ENCODE data around the gene ELOA.

DNA sequence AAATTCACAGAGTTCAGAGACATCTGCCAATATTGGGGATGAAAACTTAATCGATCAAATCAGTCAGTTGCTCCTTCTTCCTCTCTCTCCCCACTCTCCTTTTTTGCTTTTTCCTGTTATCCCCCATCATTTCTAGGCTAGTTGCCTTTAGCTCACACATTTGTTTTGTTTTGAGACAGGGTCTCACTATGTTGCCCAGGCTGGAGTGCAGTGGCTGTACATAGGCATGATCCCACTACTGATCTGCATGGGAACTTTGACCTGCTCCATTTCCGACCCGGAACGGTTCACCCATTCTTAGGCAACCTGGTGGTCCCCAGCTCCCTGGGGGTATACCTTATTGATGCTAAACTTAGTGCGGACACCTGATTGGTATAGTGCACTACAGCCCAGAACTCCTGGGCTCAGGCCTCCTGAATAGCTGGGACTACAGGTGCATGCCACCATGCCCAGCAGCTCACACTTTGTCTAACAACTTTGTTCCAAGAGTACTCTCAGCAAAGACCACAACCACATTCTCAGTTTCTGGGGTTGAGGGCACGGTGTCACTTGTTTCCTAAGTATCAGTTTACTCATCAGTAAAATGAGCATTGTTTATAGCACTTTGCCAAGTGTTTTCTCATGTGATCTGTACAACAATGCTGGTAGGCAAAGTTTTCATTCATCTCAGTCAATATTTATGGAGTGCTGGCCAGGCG, 6.7 kb upstream of the ELOA start:
- TF ChIP-seq, protein P1, sequence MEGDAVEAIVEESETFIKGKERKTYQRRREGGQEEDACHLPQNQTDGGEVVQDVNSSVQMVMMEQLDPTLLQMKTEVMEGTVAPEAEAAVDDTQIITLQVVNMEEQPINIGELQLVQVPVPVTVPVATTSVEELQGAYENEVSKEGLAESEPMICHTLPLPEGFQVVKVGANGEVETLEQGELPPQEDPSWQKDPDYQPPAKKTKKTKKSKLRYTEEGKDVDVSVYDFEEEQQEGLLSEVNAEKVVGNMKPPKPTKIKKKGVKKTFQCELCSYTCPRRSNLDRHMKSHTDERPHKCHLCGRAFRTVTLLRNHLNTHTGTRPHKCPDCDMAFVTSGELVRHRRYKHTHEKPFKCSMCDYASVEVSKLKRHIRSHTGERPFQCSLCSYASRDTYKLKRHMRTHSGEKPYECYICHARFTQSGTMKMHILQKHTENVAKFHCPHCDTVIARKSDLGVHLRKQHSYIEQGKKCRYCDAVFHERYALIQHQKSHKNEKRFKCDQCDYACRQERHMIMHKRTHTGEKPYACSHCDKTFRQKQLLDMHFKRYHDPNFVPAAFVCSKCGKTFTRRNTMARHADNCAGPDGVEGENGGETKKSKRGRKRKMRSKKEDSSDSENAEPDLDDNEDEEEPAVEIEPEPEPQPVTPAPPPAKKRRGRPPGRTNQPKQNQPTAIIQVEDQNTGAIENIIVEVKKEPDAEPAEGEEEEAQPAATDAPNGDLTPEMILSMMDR (IDR thresholded peaks at IDR 0.05): no peak
- no peak for TF ChIP-seq ZFX (IDR thresholded peaks at IDR 0.05; ENCODE audit: borderline replicate concordance)
